Measurements from ENCODE around the gene GCNT2.
"Not testable (repeated sequence)": the region's sequence is repeated elsewhere in the genome, so short reads cannot be mapped to it uniquely, and the experiment has no call there.

Gene GCNT2

GRCh38 chr6:10514049-10514780 is 6.9 kb upstream of the GCNT2 start:
- DNase-seq = no peak

- DNase-seq = no peak
Measured at GRCh38 chr6:10516953-10517352, 4.2 kb upstream of the GCNT2 start.

- no peak for DNase-seq
Measured at GRCh38 chr6:10518557-10519407, 2.4 kb upstream of the GCNT2 start.

GRCh38 chr6:10519408-10519697 is 1.8 kb upstream of the GCNT2 start:
- DNase-seq = not testable (repeated sequence)

- no peak for DNase-seq
Measured at GRCh38 chr6:10520468-10520867, 683 bp upstream of the GCNT2 start.

GRCh38 chr6:10522929-10523573 is 1.9 kb downstream of the GCNT2 start:
- no peak for DNase-seq

- DNase-seq = no peak
Measured at GRCh38 chr6:10526156-10526555, 5.0 kb downstream of the GCNT2 start.

GRCh38 chr6:10528158-10528981 is 7.2 kb downstream of the GCNT2 start:
- DNase-seq = no peak

GRCh38 chr6:10529231-10529801 is 8.2 kb downstream of the GCNT2 start:
- DNase-seq = no peak

GRCh38 chr6:10529828-10530374 is 8.8 kb downstream of the GCNT2 start:
- DNase-seq = not testable (repeated sequence)

GRCh38 chr6:10531503-10531902 is 10.4 kb downstream of the GCNT2 start:
- no peak for DNase-seq

- DNase-seq = no peak
Measured at GRCh38 chr6:10531942-10532341, 10.8 kb downstream of the GCNT2 start.

GRCh38 chr6:10532392-10532791 is 11.2 kb downstream of the GCNT2 start:
- DNase-seq = no peak

- no peak for DNase-seq
Measured at GRCh38 chr6:10534419-10534762, 13.2 kb downstream of the GCNT2 start.

GRCh38 chr6:10535193-10535592 is 14.0 kb downstream of the GCNT2 start:
- no peak for DNase-seq

GRCh38 chr6:10537726-10538125 is 16.6 kb downstream of the GCNT2 start:
- no peak for DNase-seq

- no peak for DNase-seq
Measured at GRCh38 chr6:10540073-10540746, 19.1 kb downstream of the GCNT2 start.

- no peak for DNase-seq
Measured at GRCh38 chr6:10541591-10541990, 20.4 kb downstream of the GCNT2 start.

- no peak for DNase-seq
Measured at GRCh38 chr6:10542213-10542612, 21.1 kb downstream of the GCNT2 start.

GRCh38 chr6:10543488-10543887 is 22.3 kb downstream of the GCNT2 start:
- no peak for DNase-seq

- DNase-seq = no peak
Measured at GRCh38 chr6:10545482-10545881, 24.3 kb downstream of the GCNT2 start.

- DNase-seq = no peak
Measured at GRCh38 chr6:10547809-10548208, 26.7 kb downstream of the GCNT2 start.

All from NCI-H1930 (cell line).